HCT116 (cell line): ENCODE results near the gene KNOP1. TPM values are rescaled to one million over a fixed set of nuclear protein-coding genes. Genes with fewer than 3 reads are reported as not detected.

ENCODE experiments used
- ATAC-seq: fragments of 200-7000 bp; cut with Tn5 transposase; 2 replicates; pipeline ENCODE4 v1.9.1; 2020; ENCODE audit warnings: mild to moderate bottlenecking, moderate library complexity
- BruUV-seq: library from RNA; stranded (reverse); fragments of 400-500 nt; replicated peaks from 2 replicates; lab custom pipeline; 2021; lab: Mats Ljungman, UMichigan
- CTCF ChIA-PET: fragments of 300-600 bp; sonication (Branson Sonifier 250); formaldehyde crosslinking; loops from one replicate; lab custom pipeline; 2021; ENCODE audit warnings: antibody characterized with exemption; lab: Charles Lee
- POLR2A ChIA-PET: fragments of 300-600, 350-600 bp; sonication (Branson Sonifier 250); formaldehyde crosslinking; loops from one replicate; lab custom pipeline; 2021; ENCODE audit warnings: antibody characterized with exemption; lab: Charles Lee
- RAD21 ChIA-PET, 2 experiments: fragments of 300-600 bp; sonication (Branson Sonifier 250); formaldehyde crosslinking; loops; one replicate each; lab custom pipeline; 2023; ENCODE audit warnings: low total read pairs in 2 of 2; ENCODE audit not compliant: uncharacterized antibody in 2 of 2, unreplicated experiment in 2 of 2, low non-redundant PET in 1 of 2; lab: Charles Lee
- DNase-seq: peaks from one replicate; pipeline ENCODE4 v3.0.0-alpha.2; 2010; ENCODE audit warnings: low read depth, low spot score
- H2AFZ ChIP-seq: fragments of 200-600 bp; shearing (Covaris generic), sonication (generic); 2 replicates; pipeline ENCODE4 v1.6.1; 2017; ENCODE audit warnings: low read depth, mixed run types, mixed read lengths, antibody characterized with exemption, low read length; ENCODE audit not compliant: poor library complexity, severe bottlenecking
- H3K27ac ChIP-seq: 2 replicates; pipeline ENCODE4 v1.5.1; 2012; ENCODE audit warnings: low read depth, low read length
- H3K27me3 ChIP-seq: fragments of 200-600 bp; sonication (generic); 2 replicates; pipeline ENCODE4 v1.6.1; 2016; ENCODE audit warnings: mixed run types, low read length, mixed read lengths; ENCODE audit not compliant: insufficient read depth
- H3K36me3 ChIP-seq, 2 experiments: fragments of 200-500 bp in 1 of 2; fragments of 200-600 bp in 1 of 2; sonication (Bioruptor generic) in 1 of 2; sonication (generic) in 1 of 2; 2 replicates each; pipeline versions ENCODE4 v1.5.1 to v1.6.1; 2014 to 2016; ENCODE audit warnings: low read length in 2 of 2, inconsistent platforms in 1 of 2, mixed read lengths in 1 of 2, mixed run types in 1 of 2; ENCODE audit not compliant: insufficient read depth in 2 of 2, control insufficient read depth in 1 of 2
- H3K4me1 ChIP-seq, 2 experiments: fragments of 200-600 bp in 1 of 2; sonication (generic) in 1 of 2; 2 replicates each; pipeline versions ENCODE4 v1.5.1 to v1.6.1; 2012 to 2017; ENCODE audit warnings: low read length in 2 of 2, inconsistent platforms in 1 of 2, mild to moderate bottlenecking in 1 of 2, mixed read lengths in 1 of 2, mixed run types in 1 of 2, moderate library complexity in 1 of 2; ENCODE audit not compliant: insufficient read depth in 2 of 2, control insufficient read depth in 1 of 2
- H3K4me2 ChIP-seq: fragments of 200-600 bp; sonication (generic); 2 replicates; pipeline ENCODE4 v1.6.1; 2017; ENCODE audit warnings: mixed run types, low read length, mixed read lengths
- H3K4me3 ChIP-seq, 2 experiments: fragments of 200-600 bp in 1 of 2; sonication (generic) in 1 of 2; replicated peaks in 1 of 2; 2 replicates each; pipeline ENCODE4 v1.5.1; 2011 to 2016; ENCODE audit warnings: low read length in 2 of 2, control low read depth in 1 of 2, low read depth in 1 of 2, mild to moderate bottlenecking in 1 of 2, mixed read lengths in 1 of 2, mixed run types in 1 of 2
- H3K79me2 ChIP-seq: fragments of 200-600 bp; sonication (generic); 2 replicates; pipeline ENCODE4 v1.6.1; 2017; ENCODE audit warnings: mild to moderate bottlenecking, mixed run types, low read length, moderate library complexity, mixed read lengths; ENCODE audit not compliant: insufficient read depth
- H3K9ac ChIP-seq: fragments of 200-600 bp; sonication (generic); 2 replicates; pipeline ENCODE4 v1.6.1; 2016; ENCODE audit warnings: low read length, mixed read lengths
- H3K9me2 ChIP-seq: fragments of 200-600 bp; sonication (generic), shearing (Covaris generic); 2 replicates; pipeline ENCODE4 v1.6.1; 2017; ENCODE audit warnings: mixed run types, mild to moderate bottlenecking, moderate library complexity; ENCODE audit not compliant: insufficient read depth
- H3K9me3 ChIP-seq, 2 experiments: fragments of 200-500 bp in 1 of 2; fragments of 200-600 bp in 1 of 2; sonication (Bioruptor generic) in 1 of 2; sonication (generic) in 1 of 2; 2 replicates each; pipeline ENCODE4 v1.6.1; 2014 to 2017; ENCODE audit warnings: low read length in 2 of 2, mixed read lengths in 2 of 2, inconsistent platforms in 1 of 2, low read depth in 1 of 2, mild to moderate bottlenecking in 1 of 2, mixed run types in 1 of 2, moderate library complexity in 1 of 2; ENCODE audit not compliant: control insufficient read depth in 1 of 2, insufficient read depth in 1 of 2
- H4K20me1 ChIP-seq: fragments of 200-600 bp; sonication (generic), shearing (Covaris generic); 2 replicates; pipeline ENCODE4 v1.6.1; 2017; ENCODE audit warnings: mixed run types, mild to moderate bottlenecking, moderate library complexity; ENCODE audit not compliant: insufficient read depth
- CBX3 ChIP-seq: IDR thresholded peaks from 2 replicates; pipeline ENCODE4 v1.6.1; 2012; ENCODE audit warnings: low read depth
- FOSL1 ChIP-seq: IDR thresholded peaks from 2 replicates; pipeline ENCODE4 v1.6.1; 2012; ENCODE audit warnings: low read depth
- POLR2AphosphoS5 ChIP-seq: IDR thresholded peaks from 2 replicates; pipeline ENCODE4 v1.6.1; 2011; ENCODE audit warnings: mild to moderate bottlenecking, low read depth, low read length, moderate library complexity
- RAD21 ChIP-seq: IDR thresholded peaks from 2 replicates; pipeline ENCODE4 v1.6.1; 2012; ENCODE audit warnings: low read depth, mild to moderate bottlenecking
- REST ChIP-seq: IDR thresholded peaks from 2 replicates; pipeline ENCODE4 v1.6.1; 2012; ENCODE audit warnings: low read depth
- YY1 ChIP-seq: IDR thresholded peaks from 2 replicates; pipeline ENCODE4 v1.6.1; 2011; ENCODE audit warnings: low read length, low read depth, moderate library complexity, mild to moderate bottlenecking; ENCODE audit not compliant: insufficient replicate concordance; ENCODE audit errors: extremely low read depth
- ZFX ChIP-seq: fragments of 450-650 bp; IDR thresholded peaks from 2 replicates; pipeline ENCODE4 v1.6.1; 2017
- intact Hi-C: fragments of 100-400 bp; cut with micrococcal nuclease; formaldehyde crosslinking; loops from 2 replicates; pipeline ENCODE4 v1.10.0; 2022
- total RNA-seq: library from RNA; stranded (reverse); gene quantifications from one replicate; pipeline ENCODE4 v1.2.1, GENCODE V29; 2021; ENCODE audit not compliant: unreplicated experiment

The KNOP1 gene
- total RNA-seq, 1 experiment from 2014 or later = 34.6 TPM

GRCh38 chr16:19765860-19766553, 48.0 kb upstream of the KNOP1 start (continued):
- TF ChIP-seq POLR2AphosphoS5 (no peak), YY1 (no peak), CBX3 (no peak), ZFX (no peak), RAD21 (no peak), FOSL1 (no peak)

- ATAC-seq (no peak), DNase-seq (no peak)
- no peaks in the 10 kb centered on the region for H3K9me3 ChIP-seq
- intact Hi-C loops = no loop called here
- H3K4me1 ChIP-seq = no peaks in the 10 kb centered on the region
- H3K4me3 ChIP-seq = no peak overlapping the region
- H3K9me2 ChIP-seq = no peaks in the 10 kb centered on the region
- no peak overlapping the region for H3K27ac ChIP-seq
- CTCF ChIA-PET = no interaction called here
- H3K79me2 ChIP-seq = no peaks in the 10 kb centered on the region
- H3K4me2 ChIP-seq = no peak overlapping the region
- RAD21 ChIA-PET = no interaction called here
- no peaks in the 10 kb centered on the region for H3K36me3 ChIP-seq
- no peaks in the 10 kb centered on the region for H4K20me1 ChIP-seq
- TF ChIP-seq RAD21 (no peak), REST (no peak)
- POLR2A ChIA-PET = no interaction called here
- BruUV-seq = no TSS peak
- H3K9ac ChIP-seq = no peak overlapping the region
- H2AFZ ChIP-seq = no peak overlapping the region
- no peaks in the 10 kb centered on the region for H3K27me3 ChIP-seq
These were observed 42.5 kb upstream of the KNOP1 start for GRCh38 chr16:19760356-19761060.
